HFF-Myc (cell line): Measurements from ENCODE around the gene FCSK.

Experiments used
- DNase-seq: peaks from one replicate; pipeline ENCODE4 v3.0.0-alpha.2; 2011; ENCODE audit warnings: low read depth; ENCODE audit errors: extremely low read depth
- H3K4me3 ChIP-seq: replicated peaks from 2 replicates; pipeline ENCODE4 v1.5.1; 2011; ENCODE audit warnings: low read depth, mild to moderate bottlenecking, control low read depth, low read length
- CTCF ChIP-seq: IDR thresholded peaks from 2 replicates; pipeline ENCODE4 v1.5.1; 2012; ENCODE audit warnings: mild to moderate bottlenecking, low read depth, low read length, control low read depth; ENCODE audit errors: missing control alignments

The FCSK gene

DNA sequence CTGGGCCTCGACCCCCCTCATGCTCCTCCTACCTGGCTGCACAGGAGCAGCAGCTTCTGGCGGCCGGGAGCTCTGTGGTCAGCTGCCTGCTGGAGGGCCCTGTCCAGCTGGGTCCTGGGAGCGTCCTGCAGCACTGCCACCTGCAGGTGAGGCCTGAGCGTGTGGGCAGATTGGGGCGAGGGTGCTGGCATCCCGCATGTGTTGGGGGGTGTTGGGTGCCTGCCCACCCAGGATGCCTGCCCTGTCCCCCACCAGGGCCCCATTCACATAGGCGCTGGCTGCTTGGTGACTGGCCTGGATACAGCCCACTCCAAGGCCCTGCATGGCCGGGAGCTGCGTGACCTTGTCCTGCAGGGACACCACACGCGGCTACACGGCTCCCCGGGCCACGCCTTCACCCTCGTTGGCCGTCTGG lies 16.5 kb downstream of the FCSK start:
- TF ChIP-seq CTCF: peak; percentile 26
- H3K4me3 ChIP-seq: no peak overlapping the region
- DNase-seq: no peak

GRCh38 chr16:70472786-70473433 lies 18.5 kb downstream of the FCSK start:
- no peak for DNase-seq
- no peak for TF ChIP-seq CTCF
- no peak overlapping the region for H3K4me3 ChIP-seq

- H3K4me3 ChIP-seq: no peak overlapping the region
- DNase-seq: no peak
- no peak for TF ChIP-seq CTCF
These were observed 19.3 kb downstream of the FCSK start for GRCh38 chr16:70473446-70474319.

DNA sequence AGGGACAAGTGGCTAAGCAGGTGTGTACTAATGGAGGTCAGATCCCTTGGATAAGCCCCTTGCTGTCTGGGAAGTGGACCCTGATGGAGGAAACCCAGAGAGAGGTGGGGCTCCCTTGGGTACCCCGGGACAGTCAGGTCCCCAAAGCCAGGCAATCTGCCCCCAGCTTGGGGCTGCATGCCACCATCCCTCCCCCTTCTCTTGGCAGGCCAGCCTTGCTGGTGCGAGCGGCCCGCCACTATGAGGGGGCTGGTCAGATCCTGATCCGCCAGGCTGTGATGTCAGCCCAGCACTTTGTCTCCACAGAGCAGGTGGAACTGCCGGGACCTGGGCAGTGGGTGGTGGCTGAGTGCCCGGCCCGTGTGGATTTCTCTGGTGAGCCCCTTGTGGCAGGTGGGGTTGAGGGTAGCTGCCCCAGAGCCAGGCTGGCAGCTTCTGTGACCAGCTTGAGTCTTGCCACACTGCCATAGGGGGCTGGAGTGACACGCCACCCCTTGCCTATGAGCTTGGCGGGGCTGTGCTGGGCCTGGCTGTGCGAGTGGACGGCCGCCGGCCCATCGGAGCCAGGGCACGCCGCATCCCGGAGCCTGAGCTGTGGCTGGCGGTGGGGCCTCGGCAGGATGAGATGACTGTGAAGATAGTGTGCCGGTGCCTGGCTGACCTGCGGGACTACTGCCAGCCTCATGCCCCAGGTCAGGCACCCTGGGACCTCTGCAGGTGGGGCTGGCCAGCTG lies 20.1 kb downstream of the FCSK start:
- no peak for DNase-seq
- TF ChIP-seq CTCF: no peak
- no peak overlapping the region for H3K4me3 ChIP-seq

- DNase-seq: no peak
- H3K4me3 ChIP-seq: no peak overlapping the region
- no peak for TF ChIP-seq CTCF
These were observed 20.9 kb downstream of the FCSK start for GRCh38 chr16:70475054-70475871.
